ENCODE measurements around the gene APLN.

Gene APLN

GRCh38 chrX:129641469-129641868 is 13.3 kb downstream of the APLN start:
- no peak for DNase-seq (ENCODE audit: low spot score)

GRCh38 chrX:129640737-129641136 is 14.0 kb downstream of the APLN start:
- DNase-seq (ENCODE audit: low spot score): no peak

GRCh38 chrX:129638917-129639316 is 15.8 kb downstream of the APLN start:
- DNase-seq (ENCODE audit: low spot score): no peak

GRCh38 chrX:129637217-129638109 is 17.3 kb downstream of the APLN start:
- DNase-seq (ENCODE audit: low spot score): peak; percentile 68

- no peak for DNase-seq (ENCODE audit: low spot score)
Measured at GRCh38 chrX:129636175-129636681, 18.5 kb downstream of the APLN start.

- DNase-seq (ENCODE audit: low spot score): no peak
Measured at GRCh38 chrX:129634541-129634940, 20.2 kb downstream of the APLN start.

GRCh38 chrX:129632443-129632842 is 22.3 kb downstream of the APLN start:
- peak; percentile 14 for DNase-seq (ENCODE audit: low spot score)

DNA sequence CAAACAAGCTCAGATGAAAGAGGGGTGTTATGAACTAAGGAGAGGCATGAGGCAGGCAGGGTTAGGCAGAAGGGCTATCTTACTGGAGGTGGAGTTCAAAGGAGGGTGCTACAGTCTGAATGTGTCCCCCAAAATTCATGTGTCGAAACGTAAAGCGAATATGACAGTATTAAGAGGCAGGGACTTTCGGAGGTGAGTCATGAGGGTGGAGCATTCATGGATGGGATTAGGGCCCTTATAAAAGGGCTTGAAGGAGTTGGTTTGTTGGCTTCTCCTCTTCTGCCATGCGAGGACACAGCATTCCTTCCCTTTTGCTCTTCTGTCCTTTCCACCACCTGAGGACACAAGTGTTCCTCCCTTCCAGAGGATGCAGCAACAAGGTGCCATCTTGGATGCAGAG is 22.9 kb downstream of the APLN start:
- DNase-seq (ENCODE audit: low spot score): no peak

DNA sequence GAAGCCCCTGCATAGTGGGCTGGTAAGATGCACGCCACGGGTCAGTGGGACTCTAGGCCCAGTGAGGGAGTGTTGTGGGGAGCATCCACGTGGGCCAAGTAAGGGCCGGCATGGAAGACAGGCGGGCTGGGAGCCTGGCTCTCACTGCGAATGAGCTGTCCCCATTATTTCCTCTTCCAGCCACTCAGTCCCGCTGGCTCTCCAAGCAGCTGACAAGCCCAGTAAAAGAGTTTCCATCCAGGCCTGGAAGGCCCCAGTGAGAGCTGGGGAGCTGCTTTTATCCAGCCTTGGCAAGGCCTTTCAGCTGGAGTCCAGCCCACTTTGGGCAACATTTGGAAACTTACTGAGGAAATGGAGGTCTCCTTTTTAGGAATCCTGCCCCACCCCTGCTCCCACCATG is 24.9 kb downstream of the APLN start:
- DNase-seq (ENCODE audit: low spot score): no peak

GRCh38 chrX:129626026-129626425 is 28.7 kb downstream of the APLN start:
- no peak for DNase-seq (ENCODE audit: low spot score)

DNA sequence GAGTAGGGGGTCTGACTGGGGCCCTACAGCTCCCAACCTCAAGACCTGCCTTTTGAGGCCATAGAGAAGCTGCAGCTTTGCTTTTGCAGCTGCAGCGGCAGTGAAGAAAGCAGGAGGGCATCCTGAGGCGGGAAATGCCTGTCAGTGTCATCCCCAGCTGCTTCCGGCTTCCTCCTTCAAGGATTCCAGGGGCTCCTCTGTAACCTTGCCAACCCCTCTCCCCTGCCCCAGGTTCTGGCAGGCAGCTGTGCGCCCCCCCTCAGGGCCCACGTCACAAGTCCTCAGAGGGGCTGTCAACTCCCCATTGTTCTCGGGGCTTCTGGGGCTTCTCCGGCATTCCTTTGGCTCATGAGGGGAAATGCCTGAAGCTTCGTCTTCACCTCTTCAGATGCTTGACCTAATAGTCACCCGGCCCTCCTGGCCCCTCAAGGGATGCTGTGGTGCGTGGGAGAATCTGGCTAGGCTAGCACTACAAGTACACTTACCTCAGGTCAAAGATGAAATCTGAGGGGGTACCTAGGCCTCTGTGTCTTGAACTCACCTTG is 31.9 kb downstream of the APLN start:
- no peak for DNase-seq (ENCODE audit: low spot score)

DNA sequence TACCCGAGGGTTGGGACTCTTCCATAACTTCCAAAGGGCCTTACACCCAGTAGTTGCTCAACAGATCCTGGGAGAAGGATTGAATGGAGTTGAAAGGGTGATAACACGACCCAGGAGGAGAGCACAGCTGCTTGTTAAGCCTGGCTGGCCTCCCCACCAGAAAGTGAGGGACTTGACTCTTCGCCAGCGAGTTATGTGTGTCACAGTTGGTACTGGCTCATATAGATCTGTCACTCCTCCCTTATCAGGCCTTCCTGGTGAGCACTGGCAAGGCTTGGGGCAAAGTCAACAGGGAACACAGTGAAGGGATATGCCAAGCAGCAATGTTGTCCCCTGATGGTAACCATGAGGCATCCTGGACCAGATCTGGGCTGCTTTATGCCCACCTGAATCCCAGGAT is 35.8 kb downstream of the APLN start:
- no peak for DNase-seq (ENCODE audit: low spot score)

DNA sequence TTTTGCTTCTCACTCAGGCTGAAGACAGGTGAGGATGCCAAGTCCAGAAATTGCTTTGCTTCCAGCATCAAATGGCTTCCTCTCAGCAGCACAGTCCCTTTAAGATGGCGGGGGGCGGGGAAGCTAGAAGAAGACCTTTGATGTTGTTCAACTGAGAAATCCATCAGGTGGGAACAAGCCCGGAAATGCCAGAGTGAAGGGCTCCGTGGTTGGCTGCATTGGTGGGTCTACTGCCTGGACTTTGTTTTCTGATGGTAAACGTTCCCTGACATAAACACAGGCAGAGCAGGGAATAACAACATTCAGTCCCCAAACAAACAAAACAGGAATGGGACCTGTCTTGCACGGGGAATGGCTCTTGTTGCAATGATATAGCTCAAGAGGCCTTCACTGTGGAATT is 37.3 kb downstream of the APLN start:
- DNase-seq (ENCODE audit: low spot score): no peak

GRCh38 chrX:129614481-129615255 is 40.1 kb downstream of the APLN start:
- DNase-seq (ENCODE audit: low spot score): no peak

DNA sequence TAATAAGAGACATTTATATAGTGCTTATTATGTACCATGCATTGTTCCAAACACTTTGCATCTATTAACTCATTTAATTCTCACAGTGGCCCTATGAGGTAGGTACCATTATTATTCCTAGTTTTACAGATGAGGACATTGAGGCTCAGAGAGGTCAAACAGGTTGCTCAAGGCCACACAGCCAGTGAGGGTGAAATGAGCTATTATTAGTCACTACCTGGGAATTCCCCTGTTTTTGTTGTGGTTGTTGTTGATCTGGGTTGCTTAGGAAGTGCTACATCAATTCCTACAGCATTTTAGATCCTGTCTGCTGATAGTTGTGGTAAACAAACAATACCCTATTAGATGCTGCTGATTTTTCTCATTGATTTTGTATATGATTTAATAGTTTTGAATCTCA is 41.2 kb downstream of the APLN start:
- DNase-seq (ENCODE audit: low spot score): no peak

GRCh38 chrX:129612396-129612795 is 42.4 kb downstream of the APLN start:
- no peak for DNase-seq (ENCODE audit: low spot score)

- DNase-seq (ENCODE audit: low spot score): no peak
Measured at GRCh38 chrX:129609395-129609794, 45.4 kb downstream of the APLN start.

- DNase-seq (ENCODE audit: low spot score): no peak
Measured at GRCh38 chrX:129608496-129608895, 46.3 kb downstream of the APLN start.

DNA sequence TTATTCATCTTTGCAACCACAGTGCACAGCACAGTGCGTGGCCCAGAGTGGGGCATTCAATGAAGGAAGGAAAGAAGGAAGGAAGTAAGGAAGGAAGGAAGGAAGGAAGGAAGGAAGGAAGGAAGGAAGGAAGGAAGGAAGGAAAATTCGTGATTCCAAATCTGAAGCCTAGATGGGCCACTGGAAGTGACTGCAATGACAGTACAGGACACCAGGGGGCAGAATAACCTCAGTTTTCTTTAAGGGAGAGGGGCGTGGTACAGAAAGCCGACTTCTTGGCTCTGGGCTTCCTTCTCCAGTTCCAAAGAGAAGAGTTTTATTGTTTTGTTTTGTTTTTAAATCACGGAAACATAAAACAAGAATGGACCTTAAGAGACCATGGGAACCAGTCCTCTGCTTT is 47.8 kb downstream of the APLN start:
- peak; percentile 65 for DNase-seq (ENCODE audit: low spot score)

- peak; percentile 44 for DNase-seq (ENCODE audit: low spot score)
Measured at GRCh38 chrX:129600981-129601424, 53.8 kb downstream of the APLN start.

GRCh38 chrX:129599996-129600395 is 54.8 kb downstream of the APLN start:
- DNase-seq (ENCODE audit: low spot score): no peak

DNA sequence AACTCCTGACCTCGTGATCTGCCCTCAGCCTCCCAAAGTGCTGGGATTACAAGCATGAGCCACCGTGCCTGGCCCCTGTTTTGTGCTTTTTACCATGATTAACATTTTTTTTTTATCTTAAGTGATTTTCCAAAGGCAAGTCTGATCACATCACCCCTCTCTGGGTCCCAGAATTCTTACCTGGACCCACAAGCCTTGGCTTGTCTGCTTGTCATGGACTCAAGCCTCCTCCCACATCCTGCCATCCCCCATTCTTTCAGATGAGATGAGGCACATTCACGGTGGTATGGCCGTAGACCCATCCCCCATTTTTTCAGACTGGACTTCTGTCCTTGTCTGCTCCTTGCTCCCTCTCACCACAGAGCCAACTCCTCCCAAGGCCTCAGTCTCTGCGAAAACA is 55.3 kb downstream of the APLN start:
- DNase-seq (ENCODE audit: low spot score): no peak

DNA sequence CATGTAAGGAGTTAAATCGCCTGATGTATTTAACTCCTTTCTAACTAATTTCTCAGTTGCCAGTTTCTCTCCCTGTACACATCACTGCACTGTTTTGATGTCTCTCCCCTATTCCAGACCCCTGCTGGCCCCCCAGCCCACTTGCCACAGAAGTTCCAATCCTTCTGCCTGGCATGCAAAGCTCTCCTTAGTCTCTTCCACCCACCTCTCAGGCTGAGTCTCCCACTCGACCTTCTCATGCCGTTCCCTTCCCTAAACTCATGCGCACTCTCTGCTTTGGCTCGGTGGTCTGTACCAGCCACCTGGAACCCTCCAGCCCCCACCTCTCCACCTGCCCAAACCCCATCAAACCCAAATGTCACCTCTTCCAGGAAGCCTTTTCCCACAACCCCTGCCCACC is 56.9 kb downstream of the APLN start:
- DNase-seq (ENCODE audit: low spot score): no peak
